ENCODE results near the gene CHRDL2.

DNA sequence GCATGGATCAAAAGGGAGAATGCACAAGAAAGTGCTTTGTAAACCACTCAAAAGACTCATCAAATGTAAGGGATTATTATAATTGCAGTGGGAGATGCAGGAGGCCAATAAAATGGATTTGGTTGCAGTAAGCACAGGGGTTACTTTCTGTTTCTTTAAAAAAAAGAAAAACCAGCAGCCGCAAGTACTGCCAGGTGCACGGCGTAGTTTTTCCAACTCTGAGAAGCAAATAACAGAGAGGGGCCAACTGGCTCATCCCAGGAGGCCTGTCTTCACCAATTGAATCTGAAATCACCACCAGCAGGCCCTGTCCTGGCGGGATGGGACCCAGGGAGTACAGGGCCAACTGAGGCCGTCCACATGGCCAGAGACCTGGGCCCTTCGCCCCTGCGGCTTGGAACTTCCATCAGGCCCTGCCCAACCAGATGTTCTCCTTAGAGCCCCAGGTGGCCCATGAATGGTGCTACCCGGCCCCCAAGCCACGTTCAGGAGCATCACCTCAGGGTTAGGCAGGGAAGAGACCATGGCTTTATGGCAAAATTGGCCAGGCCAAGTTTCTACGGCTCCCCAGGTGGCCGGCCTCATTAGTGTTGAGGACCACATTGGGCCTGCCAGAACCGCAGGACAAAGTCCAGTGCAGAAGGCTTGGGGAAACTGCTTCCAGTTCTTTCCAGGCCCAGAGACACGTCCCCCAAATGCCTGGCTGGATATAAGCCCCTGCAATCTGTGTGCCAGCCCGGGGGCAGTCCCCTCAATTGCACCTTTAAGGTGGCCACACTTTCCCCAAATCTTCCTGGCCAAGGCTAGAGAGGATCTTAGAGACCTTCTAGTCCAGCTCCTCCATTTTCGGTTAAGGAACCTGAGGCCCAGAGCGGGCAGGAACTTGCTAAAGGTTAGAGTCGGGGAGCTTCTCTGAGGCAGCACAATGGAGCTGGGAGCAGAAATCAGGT, 61.7 kb downstream of the CHRDL2 start:
- TF ChIP-seq, protein P1, sequence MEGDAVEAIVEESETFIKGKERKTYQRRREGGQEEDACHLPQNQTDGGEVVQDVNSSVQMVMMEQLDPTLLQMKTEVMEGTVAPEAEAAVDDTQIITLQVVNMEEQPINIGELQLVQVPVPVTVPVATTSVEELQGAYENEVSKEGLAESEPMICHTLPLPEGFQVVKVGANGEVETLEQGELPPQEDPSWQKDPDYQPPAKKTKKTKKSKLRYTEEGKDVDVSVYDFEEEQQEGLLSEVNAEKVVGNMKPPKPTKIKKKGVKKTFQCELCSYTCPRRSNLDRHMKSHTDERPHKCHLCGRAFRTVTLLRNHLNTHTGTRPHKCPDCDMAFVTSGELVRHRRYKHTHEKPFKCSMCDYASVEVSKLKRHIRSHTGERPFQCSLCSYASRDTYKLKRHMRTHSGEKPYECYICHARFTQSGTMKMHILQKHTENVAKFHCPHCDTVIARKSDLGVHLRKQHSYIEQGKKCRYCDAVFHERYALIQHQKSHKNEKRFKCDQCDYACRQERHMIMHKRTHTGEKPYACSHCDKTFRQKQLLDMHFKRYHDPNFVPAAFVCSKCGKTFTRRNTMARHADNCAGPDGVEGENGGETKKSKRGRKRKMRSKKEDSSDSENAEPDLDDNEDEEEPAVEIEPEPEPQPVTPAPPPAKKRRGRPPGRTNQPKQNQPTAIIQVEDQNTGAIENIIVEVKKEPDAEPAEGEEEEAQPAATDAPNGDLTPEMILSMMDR (IDR thresholded peaks at IDR 0.05; ENCODE audit: poor library complexity): no peak
- no peak for TF ChIP-seq EZH2phosphoT487 (IDR thresholded peaks at IDR 0.05; ENCODE audit: low read depth, severe bottlenecking, unreplicated experiment)

Data from hepatocyte (in vitro differentiated cells).